ENCODE results near the gene ZNF511.

ZNF511 gene

GRCh38 chr10:133275684-133276092 is 33.0 kb upstream of the ZNF511 start:
- DNase-seq: no peak

GRCh38 chr10:133276100-133276434 is 32.6 kb upstream of the ZNF511 start:
- DNase-seq: no peak

- peak; percentile 11 for DNase-seq
These were observed 32.1 kb upstream of the ZNF511 start, which contains the start of gene ADAM8 for GRCh38 chr10:133276435-133277201. Gene ADAM8 (minus strand): TSS chr10:133276868. CDS start chr10:133276817, 51 bp downstream.

- DNase-seq: no peak
These were observed 31.3 kb upstream of the ZNF511 start for GRCh38 chr10:133277277-133277992.

GRCh38 chr10:133277993-133278576 is 30.6 kb upstream of the ZNF511 start:
- no peak for DNase-seq

- DNase-seq: no peak
These were observed 30.0 kb upstream of the ZNF511 start for GRCh38 chr10:133278577-133279265.

GRCh38 chr10:133279326-133280226 is 29.1 kb upstream of the ZNF511 start:
- no peak for DNase-seq

GRCh38 chr10:133280391-133281059 is 28.2 kb upstream of the ZNF511 start:
- DNase-seq: no peak

- no peak for DNase-seq
These were observed 27.6 kb upstream of the ZNF511 start for GRCh38 chr10:133281084-133281483.

GRCh38 chr10:133281628-133282372 is 26.9 kb upstream of the ZNF511 start:
- no peak for DNase-seq

- no peak for DNase-seq
These were observed 25.8 kb upstream of the ZNF511 start for GRCh38 chr10:133282846-133283390.

GRCh38 chr10:133283931-133284330 is 24.8 kb upstream of the ZNF511 start:
- DNase-seq: no peak

GRCh38 chr10:133285217-133285616 is 23.5 kb upstream of the ZNF511 start:
- DNase-seq: no peak

- no peak for DNase-seq
These were observed 22.3 kb upstream of the ZNF511 start for GRCh38 chr10:133286366-133286765.

- no peak for DNase-seq
These were observed 20.7 kb upstream of the ZNF511 start for GRCh38 chr10:133287832-133288500.

- DNase-seq: no peak
These were observed 19.0 kb upstream of the ZNF511 start for GRCh38 chr10:133289761-133290160.

GRCh38 chr10:133292919-133293809 is 15.6 kb upstream of the ZNF511 start:
- DNase-seq: no peak

- DNase-seq: no peak
These were observed 14.9 kb upstream of the ZNF511 start for GRCh38 chr10:133293810-133294119.

- DNase-seq: no peak
These were observed 14.5 kb upstream of the ZNF511 start for GRCh38 chr10:133294189-133294588.
